ENCODE measurements around the gene IFFO2.

The IFFO2 gene

DNA sequence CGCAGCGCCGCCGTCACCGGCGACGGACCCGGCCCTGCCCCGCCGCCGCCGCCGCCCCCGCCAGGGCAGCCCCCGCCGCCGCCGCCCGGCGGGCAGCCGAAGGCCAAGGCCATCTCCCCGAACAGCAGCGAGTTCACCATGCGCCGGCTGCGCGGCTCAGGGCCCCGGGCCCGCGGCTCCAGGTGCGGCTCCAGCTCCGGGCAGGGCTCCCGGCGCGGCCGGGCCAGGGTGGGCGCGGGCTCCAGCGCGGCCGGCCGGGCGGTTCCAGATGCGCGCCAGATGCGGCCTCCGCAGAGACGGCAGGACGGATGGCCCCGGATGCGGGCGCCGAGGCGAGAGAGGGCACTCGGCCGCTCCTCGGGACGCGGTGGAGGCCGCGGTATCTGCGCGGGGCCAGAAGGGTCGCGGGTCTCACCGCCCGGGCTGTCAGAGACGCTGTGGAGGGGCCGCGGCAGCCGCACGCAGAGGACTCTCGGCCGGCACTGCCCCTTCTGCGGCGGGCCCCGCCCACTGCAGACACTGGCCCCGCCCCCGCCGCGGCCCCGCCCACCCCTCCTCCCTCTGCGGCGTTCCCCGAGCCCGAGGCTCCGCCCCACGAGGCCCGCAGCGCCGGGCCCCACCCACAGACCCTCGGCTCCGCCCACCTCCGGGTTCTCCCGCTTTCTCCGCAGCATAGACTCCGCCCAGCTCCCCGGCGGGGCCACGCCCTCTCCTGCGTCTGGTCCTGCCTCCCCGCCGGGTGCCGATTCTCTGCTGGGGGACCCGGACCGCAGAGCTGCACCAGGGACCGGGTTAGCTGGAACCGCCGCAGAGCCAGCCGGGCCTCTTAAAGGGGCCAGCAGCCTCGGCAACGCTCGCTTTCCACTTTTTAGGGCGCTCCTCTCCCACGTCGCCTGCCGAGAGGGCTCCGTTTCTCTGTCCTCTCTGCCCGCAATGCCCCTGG, at the start of gene IFFO2:
Gene IFFO2 (minus strand): TSS at position 484 of the 943 bp plus-strand sequence. CDS start 344 bp downstream, at position 140.
- Histone ChIP-seq H3K9me3 (replicated peaks in 1 of 11) (no peaks in the 10 kb centered on the region), H3K27ac (peak within 1 kb of the TSS in 10 of 11 experiments; percentile 56 to 77 (median 68); a peak in 21 of 22 replicates), H3K9ac (peak within 1 kb of the TSS; percentile 71 to 87 (median 82)), H3K4me3 (peak within 1 kb of the TSS; percentile 78 to 87 (median 83)), H3K36me3 (no peaks in the 10 kb centered on the region; a peak in 1 of 22 replicates), H4K20me1 (peaks cover 13 to 50% (median 30%) of the 10 kb centered on the region in 11 experiments; a peak in 20 of 22 replicates), H3K4me2 (peak within 1 kb of the TSS; percentile 93 to 100 (median 98)), H3K27me3 (peaks cover 0 to 11% (median 4%) of the 10 kb centered on the region in 11 experiments; a peak in 7 of 22 replicates), H3K4me1 (peaks cover 47 to 57% (median 56%) of the 10 kb centered on the region in 10 experiments)
- no peak for TF ChIP-seq Cebpa-rat (IDR thresholded peaks at IDR 0.05)

DNA sequence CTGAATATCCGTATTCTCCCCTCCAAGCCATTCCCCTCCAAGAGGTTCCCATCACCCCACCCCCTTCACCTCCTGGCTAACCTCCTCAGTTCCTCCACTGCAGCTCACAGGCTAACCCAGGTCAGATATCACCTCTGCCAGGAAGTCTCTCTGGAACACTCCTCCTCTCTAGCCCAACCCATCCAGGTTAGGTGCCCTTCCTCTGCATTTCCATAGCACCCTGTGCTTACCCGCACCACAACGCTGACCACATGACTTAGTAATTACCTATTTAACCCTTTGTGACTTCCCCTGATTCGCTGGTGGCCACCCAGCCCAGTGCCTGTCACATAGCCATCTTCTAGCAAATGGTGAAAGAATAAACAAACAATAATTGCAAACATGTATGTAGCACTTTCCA, 49.5 kb upstream of the IFFO2 start:
- no peak overlapping the region for H3K27ac ChIP-seq
- H3K4me3 ChIP-seq: no peak overlapping the region
- no peak overlapping the region for H3K9ac ChIP-seq
- no peaks in the 10 kb centered on the region for H3K36me3 ChIP-seq
- peaks cover 0 to 23% (median 7%) of the 10 kb centered on the region in 11 experiments; a peak in 15 of 22 replicates for H3K9me3 ChIP-seq (replicated peaks in 1 of 11)
- peaks cover 6 to 19% (median 15%) of the 10 kb centered on the region in 10 experiments; a peak in 19 of 20 replicates for H3K4me1 ChIP-seq
- no peak for TF ChIP-seq Cebpa-rat (IDR thresholded peaks at IDR 0.05)
- no peaks in the 10 kb centered on the region for H4K20me1 ChIP-seq
- no peaks in the 10 kb centered on the region for H3K27me3 ChIP-seq
- H3K4me2 ChIP-seq: no peak overlapping the region

DNA sequence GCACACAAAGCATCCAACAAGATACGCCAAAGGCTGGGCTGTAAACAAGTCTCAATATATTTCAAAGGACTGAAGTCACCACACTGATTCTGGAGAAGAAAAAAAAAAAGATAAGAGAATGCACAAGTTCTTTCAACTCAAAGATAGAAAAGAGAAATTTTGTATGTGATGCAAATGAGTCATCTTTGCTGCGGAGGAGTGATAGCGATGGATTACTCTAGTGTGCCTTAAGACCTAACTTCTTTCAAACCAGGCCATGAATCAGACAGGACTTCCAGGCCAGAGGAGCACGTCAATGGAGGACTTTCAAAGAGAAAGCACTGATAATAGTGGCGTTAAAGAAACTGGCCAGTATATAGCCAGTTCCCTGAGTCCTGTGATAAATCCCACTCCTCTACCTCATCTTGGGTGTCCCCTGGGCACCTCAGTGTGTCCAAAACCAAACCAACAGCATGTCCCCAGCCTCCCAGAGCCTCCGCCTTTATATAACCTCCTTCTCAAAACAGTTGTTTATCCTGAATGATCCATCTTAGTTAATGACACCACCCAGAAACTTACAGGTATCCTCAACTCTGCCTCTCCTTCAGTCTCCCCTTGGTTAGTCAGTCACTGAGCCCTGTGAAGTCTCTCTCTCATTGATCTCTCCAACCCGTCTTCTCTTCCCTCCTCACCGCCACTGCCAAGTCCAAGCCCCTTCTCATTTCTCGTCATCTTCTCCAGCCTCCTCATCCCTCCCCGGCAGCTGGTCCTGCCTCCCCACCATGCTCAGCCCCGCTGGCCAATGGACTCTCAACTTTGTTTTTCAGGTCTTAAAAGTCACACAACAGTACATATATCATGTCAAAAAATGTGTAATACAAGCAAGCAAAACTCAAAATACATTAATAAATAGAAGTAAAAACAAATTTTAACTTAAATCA, 47.2 kb upstream of the IFFO2 start:
- Histone ChIP-seq H3K9me3 (replicated peaks in 1 of 11) (peaks cover 0 to 23% (median 14%) of the 10 kb centered on the region in 11 experiments; a peak in 15 of 22 replicates), H4K20me1 (no peaks in the 10 kb centered on the region), H3K36me3 (no peaks in the 10 kb centered on the region), H3K4me2 (no peak overlapping the region), H3K27ac (no peak overlapping the region), H3K9ac (no peak overlapping the region), H3K27me3 (no peaks in the 10 kb centered on the region), H3K4me1 (no peaks in the 10 kb centered on the region), H3K4me3 (no peak overlapping the region)
- no peak for TF ChIP-seq Cebpa-rat (IDR thresholded peaks at IDR 0.05)

DNA sequence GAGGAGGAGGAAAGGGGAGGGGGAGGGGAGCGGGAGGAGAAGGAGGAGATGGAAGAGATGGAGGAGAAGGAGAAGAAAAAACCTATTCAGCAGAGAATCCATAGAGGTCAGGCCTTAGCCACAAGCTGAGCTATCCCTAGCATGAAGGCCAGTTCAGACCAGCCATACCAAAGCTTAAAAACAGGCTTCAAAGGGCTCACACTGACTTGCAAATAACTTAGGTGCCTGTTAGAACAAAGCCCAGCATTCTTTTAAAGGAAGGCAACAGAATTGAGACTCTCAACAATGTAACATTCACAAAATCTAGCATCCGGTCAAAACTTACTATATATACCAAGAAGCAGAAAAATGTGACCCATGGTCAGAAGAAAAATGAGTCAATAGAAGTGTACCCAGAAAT, 43.6 kb upstream of the IFFO2 start:
- Histone ChIP-seq H3K27me3 (no peaks in the 10 kb centered on the region), H3K9ac (no peak overlapping the region), H3K4me3 (no peak overlapping the region), H4K20me1 (no peaks in the 10 kb centered on the region), H3K9me3 (replicated peaks in 1 of 11) (peaks cover 0 to 23% (median 14%) of the 10 kb centered on the region in 11 experiments; a peak in 15 of 22 replicates), H3K4me2 (no peak overlapping the region), H3K27ac (no peak overlapping the region), H3K36me3 (no peaks in the 10 kb centered on the region), H3K4me1 (no peaks in the 10 kb centered on the region)
- TF ChIP-seq Cebpa-rat (IDR thresholded peaks at IDR 0.05): no peak

DNA sequence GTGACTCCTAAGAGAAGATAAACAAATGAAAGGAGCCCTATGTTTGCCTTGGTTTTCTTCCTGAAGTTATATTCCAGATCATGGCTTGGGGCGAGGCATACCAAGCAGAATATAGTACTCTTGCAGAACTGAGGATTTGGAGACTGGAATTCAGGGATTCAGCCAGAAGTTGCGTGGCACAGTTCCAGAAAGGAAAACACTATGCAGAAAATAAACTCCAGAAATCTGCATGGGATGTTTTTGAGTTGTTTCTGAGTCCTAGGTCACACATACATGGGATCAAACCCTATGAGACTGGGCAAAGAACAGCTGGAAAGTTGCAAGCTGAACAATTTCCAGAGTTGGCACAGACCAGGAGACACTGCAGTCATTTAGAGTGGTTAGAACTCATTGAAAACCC, 42.9 kb upstream of the IFFO2 start:
- no peaks in the 10 kb centered on the region for H3K27me3 ChIP-seq
- peaks cover 0 to 23% (median 14%) of the 10 kb centered on the region in 11 experiments; a peak in 15 of 22 replicates for H3K9me3 ChIP-seq (replicated peaks in 1 of 11)
- H3K9ac ChIP-seq: no peak overlapping the region
- no peak overlapping the region for H3K27ac ChIP-seq
- no peak overlapping the region for H3K4me2 ChIP-seq
- H3K36me3 ChIP-seq: no peaks in the 10 kb centered on the region
- H4K20me1 ChIP-seq: no peaks in the 10 kb centered on the region
- no peak overlapping the region for H3K4me3 ChIP-seq
- peaks cover 0 to 3% (median 0%) of the 10 kb centered on the region in 10 experiments; a peak in 3 of 20 replicates for H3K4me1 ChIP-seq
- no peak for TF ChIP-seq Cebpa-rat (IDR thresholded peaks at IDR 0.05)

DNA sequence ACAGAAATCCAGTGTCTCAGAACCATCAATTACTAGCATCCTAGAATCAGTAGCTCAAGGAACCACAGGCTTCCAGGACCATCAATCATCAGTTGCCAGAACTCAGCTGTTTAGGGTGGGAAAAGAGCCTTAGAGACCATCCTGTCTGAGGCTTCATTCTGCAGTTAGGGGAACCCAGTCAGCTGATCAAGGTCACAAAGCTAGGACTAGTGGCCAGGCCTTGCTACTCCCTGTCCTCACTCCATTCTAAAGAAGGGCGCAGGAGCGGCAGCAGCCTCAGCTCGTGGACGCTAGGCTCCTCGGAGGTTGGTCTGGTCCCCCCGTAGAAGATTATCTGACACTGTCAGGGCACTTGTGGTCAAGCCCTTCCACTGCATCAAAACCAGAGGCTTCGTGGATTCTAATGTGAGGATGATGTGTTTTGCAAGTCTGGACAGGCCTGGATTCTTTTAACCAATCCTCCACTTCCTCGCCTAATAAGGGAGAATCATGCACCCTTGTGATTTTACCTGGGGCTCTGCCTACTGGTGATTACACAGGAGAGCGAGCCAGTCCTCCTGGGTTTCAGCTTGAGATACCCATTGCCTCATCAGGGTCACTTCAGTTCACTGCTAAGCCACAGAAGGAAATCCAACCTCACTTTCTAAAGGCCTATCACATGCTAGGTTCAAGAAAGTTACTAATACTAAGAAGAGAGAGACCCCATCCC, 41.7 kb upstream of the IFFO2 start:
- Histone ChIP-seq H3K27me3 (no peaks in the 10 kb centered on the region), H3K9me3 (replicated peaks in 1 of 11) (peaks cover 0 to 19% (median 12%) of the 10 kb centered on the region in 11 experiments; a peak in 15 of 22 replicates), H3K4me2 (no peak overlapping the region), H3K27ac (no peak overlapping the region), H3K36me3 (no peaks in the 10 kb centered on the region), H3K4me3 (no peak overlapping the region), H3K4me1 (peaks cover 0 to 8% (median 0%) of the 10 kb centered on the region in 10 experiments; a peak in 3 of 20 replicates), H4K20me1 (no peaks in the 10 kb centered on the region), H3K9ac (no peak overlapping the region)
- no peak for TF ChIP-seq Cebpa-rat (IDR thresholded peaks at IDR 0.05)

DNA sequence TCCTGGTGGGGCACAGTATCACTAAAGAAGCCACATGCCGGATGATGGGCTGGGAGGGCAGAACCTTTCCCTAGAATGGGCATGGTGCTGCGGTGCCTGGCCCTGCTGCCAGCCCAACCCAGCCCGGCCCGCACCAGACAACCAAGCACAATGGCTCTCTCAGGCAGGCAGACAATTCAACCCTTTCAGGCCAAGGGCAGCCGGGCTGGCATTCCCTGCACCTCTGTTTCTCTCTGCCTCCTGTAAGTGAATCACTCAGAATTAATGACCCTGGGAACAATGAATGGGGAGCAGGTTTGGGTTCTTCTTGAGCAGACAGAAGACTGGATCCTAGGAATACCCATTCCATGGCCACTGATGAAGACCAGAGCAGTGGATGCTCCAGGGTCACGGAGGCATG, 41.0 kb upstream of the IFFO2 start:
- Histone ChIP-seq H4K20me1 (no peaks in the 10 kb centered on the region), H3K27me3 (no peaks in the 10 kb centered on the region), H3K36me3 (no peaks in the 10 kb centered on the region)

DNA sequence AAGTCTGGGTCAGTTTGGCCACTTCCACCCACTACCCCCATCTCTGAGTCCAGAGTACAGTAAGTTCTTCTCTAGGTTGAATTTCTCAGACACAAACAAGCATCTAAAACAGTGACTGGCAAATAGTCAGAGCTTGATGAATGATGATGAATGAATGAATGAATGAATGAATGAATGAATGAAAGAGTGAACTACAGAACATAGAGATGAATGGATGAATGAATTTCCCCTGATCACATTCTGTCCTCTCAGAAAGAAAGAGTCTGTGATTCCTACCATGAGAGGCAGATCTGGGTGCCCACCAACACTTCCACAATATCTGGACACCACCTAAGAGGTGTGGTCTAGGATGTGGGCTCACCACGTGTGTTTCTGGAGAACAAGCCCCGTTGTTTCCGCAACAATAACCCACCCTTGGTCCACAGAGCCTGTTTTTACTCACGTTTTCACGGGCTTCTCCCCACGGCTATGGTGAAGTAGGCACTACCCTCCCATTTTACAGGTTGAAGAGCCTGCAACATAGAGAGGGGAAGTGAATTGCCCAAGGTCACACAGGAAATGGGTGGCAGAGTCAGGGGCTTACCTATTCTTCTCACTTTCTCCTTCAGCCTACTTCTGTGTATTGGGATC, 40.2 kb upstream of the IFFO2 start:
- H3K9ac ChIP-seq: no peak overlapping the region
- H3K27ac ChIP-seq: no peak overlapping the region
- no peaks in the 10 kb centered on the region for H4K20me1 ChIP-seq
- H3K9me3 ChIP-seq (replicated peaks in 1 of 11): peaks cover 0 to 14% (median 8%) of the 10 kb centered on the region in 11 experiments; a peak in 10 of 22 replicates
- H3K36me3 ChIP-seq: no peaks in the 10 kb centered on the region
- no peaks in the 10 kb centered on the region for H3K27me3 ChIP-seq
- H3K4me3 ChIP-seq: no peak overlapping the region
- TF ChIP-seq Cebpa-rat (IDR thresholded peaks at IDR 0.05): no peak
- H3K4me1 ChIP-seq: peaks cover 0 to 8% (median 0%) of the 10 kb centered on the region in 10 experiments; a peak in 3 of 20 replicates
- no peak overlapping the region for H3K4me2 ChIP-seq

More for the DNA sequence above, 41.0 kb upstream of the IFFO2 start:
- Histone ChIP-seq H3K4me1 (peaks cover 0 to 8% (median 0%) of the 10 kb centered on the region in 10 experiments; a peak in 3 of 20 replicates), H3K27ac (no peak overlapping the region), H3K9me3 (replicated peaks in 1 of 11) (peaks cover 0 to 16% (median 9%) of the 10 kb centered on the region in 11 experiments; a peak in 12 of 22 replicates), H3K4me2 (no peak overlapping the region), H3K4me3 (no peak overlapping the region), H3K9ac (no peak overlapping the region)
- TF ChIP-seq Cebpa-rat (IDR thresholded peaks at IDR 0.05): no peak
